NCI-H1694 (cell line): ENCODE results near the gene NPPB.

Experiments used
- DNase-seq: peaks from one replicate; lab custom pipeline; 2025; lab: John Stamatoyannopoulos, UW

Gene NPPB

GRCh38 chr1:11880911-11881748, 22.4 kb upstream of the NPPB start:
- no peak for DNase-seq

GRCh38 chr1:11880181-11880575, 21.4 kb upstream of the NPPB start:
- no peak for DNase-seq

GRCh38 chr1:11879311-11880180, 20.8 kb upstream of the NPPB start:
- no peak for DNase-seq

GRCh38 chr1:11878891-11879190, 20.1 kb upstream of the NPPB start:
- no peak for DNase-seq

- DNase-seq: no peak
Observed at GRCh38 chr1:11878081-11878890, 19.5 kb upstream of the NPPB start.

GRCh38 chr1:11877074-11877473, 18.3 kb upstream of the NPPB start:
- no peak for DNase-seq

GRCh38 chr1:11875094-11875493, 16.3 kb upstream of the NPPB start:
- DNase-seq: no peak

GRCh38 chr1:11874624-11875023, 15.9 kb upstream of the NPPB start:
- DNase-seq: no peak

- no peak for DNase-seq
Observed at GRCh38 chr1:11874258-11874562, 15.5 kb upstream of the NPPB start.

- DNase-seq: no peak
Observed at GRCh38 chr1:11873395-11874257, 14.9 kb upstream of the NPPB start.

GRCh38 chr1:11872545-11872944, 13.8 kb upstream of the NPPB start:
- DNase-seq: no peak

- no peak for DNase-seq
Observed at GRCh38 chr1:11869650-11870207, 11.0 kb upstream of the NPPB start.

GRCh38 chr1:11869104-11869503, 10.4 kb upstream of the NPPB start:
- DNase-seq: no peak

- DNase-seq: no peak
Observed at GRCh38 chr1:11868331-11868980, 9.7 kb upstream of the NPPB start.

GRCh38 chr1:11862890-11863289, 4.1 kb upstream of the NPPB start:
- no peak for DNase-seq

GRCh38 chr1:11860587-11860986, 1.8 kb upstream of the NPPB start:
- no peak for DNase-seq

- no peak for DNase-seq
Observed at GRCh38 chr1:11860083-11860482, 1.3 kb upstream of the NPPB start.

GRCh38 chr1:11858968-11859871, 475 bp upstream of the NPPB start:
- no peak for DNase-seq

GRCh38 chr1:11858158-11858557, 587 bp downstream of the NPPB start:
- DNase-seq: no peak
